GM18519 (cell line): ENCODE measurements around the gene FAM120A.

Experiments used
- ATAC-seq: cut with Tn5 transposase; IDR thresholded peaks from one replicate; pipeline ENCODE4 v1.9.1; 2021; ENCODE audit warnings: mild to moderate bottlenecking, moderate library complexity; ENCODE audit not compliant: unreplicated experiment, low FRiP score

Gene FAM120A

GRCh38 chr9:93591301-93592007 is 140.0 kb downstream of the FAM120A start:
- ATAC-seq: no peak

- no peak for ATAC-seq
Observed at GRCh38 chr9:93592008-93592642, 140.6 kb downstream of the FAM120A start.

GRCh38 chr9:93592643-93593021 is 141.1 kb downstream of the FAM120A start:
- ATAC-seq: no peak

- ATAC-seq: no peak
Observed at GRCh38 chr9:93593144-93593658, 141.7 kb downstream of the FAM120A start.

- no peak for ATAC-seq
Observed at GRCh38 chr9:93594041-93594756, 142.7 kb downstream of the FAM120A start.

GRCh38 chr9:93595461-93595860 is 144.0 kb downstream of the FAM120A start:
- ATAC-seq: no peak

- no peak for ATAC-seq
Observed at GRCh38 chr9:93595861-93596365, 144.4 kb downstream of the FAM120A start.

GRCh38 chr9:93596399-93596798 is 144.9 kb downstream of the FAM120A start:
- ATAC-seq: no peak

GRCh38 chr9:93597142-93597706 is 145.7 kb downstream of the FAM120A start:
- no peak for ATAC-seq

GRCh38 chr9:93597871-93598646 is 146.6 kb downstream of the FAM120A start:
- ATAC-seq: no peak

- ATAC-seq: no peak
Observed at GRCh38 chr9:93598647-93599241, 147.3 kb downstream of the FAM120A start.

GRCh38 chr9:93599571-93600403 is 148.3 kb downstream of the FAM120A start:
- no peak for ATAC-seq

- no peak for ATAC-seq
Observed at GRCh38 chr9:93600504-93600903, 149.0 kb downstream of the FAM120A start.

- ATAC-seq: no peak
Observed at GRCh38 chr9:93601063-93601462, 149.6 kb downstream of the FAM120A start.

GRCh38 chr9:93601666-93602065 is 150.2 kb downstream of the FAM120A start:
- no peak for ATAC-seq

- ATAC-seq: no peak
Observed at GRCh38 chr9:93603011-93603410, 151.5 kb downstream of the FAM120A start.

GRCh38 chr9:93603906-93604326 is 152.4 kb downstream of the FAM120A start:
- ATAC-seq: no peak

GRCh38 chr9:93606187-93606586 is 154.7 kb downstream of the FAM120A start:
- ATAC-seq: no peak

GRCh38 chr9:93610206-93610605 is 158.7 kb downstream of the FAM120A start:
- ATAC-seq: no peak
